H9 (cell line): ENCODE data around the gene ACER3. TPM values are rescaled to one million over a fixed set of nuclear protein-coding genes. Genes with fewer than 3 reads are reported as not detected.

ENCODE experiments used
- DNase-seq: peaks from one replicate; pipeline ENCODE4 v3.0.0-alpha.2; 2017
- H2AFZ ChIP-seq: one replicate; pipeline ENCODE4 v1.6.1; 2013; ENCODE audit warnings: mild to moderate bottlenecking, low read length, control low read depth, moderate library complexity
- H2AK5ac ChIP-seq: 2 replicates; pipeline ENCODE4 v1.6.1; 2013; ENCODE audit warnings: low read length, control low read depth, mixed read lengths; ENCODE audit not compliant: insufficient read length
- H2BK120ac ChIP-seq: one replicate; pipeline ENCODE4 v1.6.1; 2013; ENCODE audit warnings: low read depth, mild to moderate bottlenecking, low read length, control low read depth, inconsistent platforms; ENCODE audit not compliant: poor library complexity, severe bottlenecking
- H2BK12ac ChIP-seq: 2 replicates; pipeline ENCODE4 v1.6.1; 2013; ENCODE audit warnings: low read length, control low read depth, mixed read lengths, low read depth; ENCODE audit not compliant: insufficient read length
- H2BK15ac ChIP-seq: 2 replicates; pipeline ENCODE4 v1.6.1; 2013; ENCODE audit warnings: low read depth, low read length, control low read depth
- H2BK20ac ChIP-seq: one replicate; pipeline ENCODE4 v1.6.1; 2013; ENCODE audit warnings: low read depth, mild to moderate bottlenecking, low read length, control low read depth, inconsistent platforms; ENCODE audit not compliant: poor library complexity, severe bottlenecking
- H2BK5ac ChIP-seq: 2 replicates; pipeline ENCODE4 v1.6.1; 2013; ENCODE audit warnings: low read length, control low read depth, mixed read lengths; ENCODE audit not compliant: insufficient read length
- H3K14ac ChIP-seq: 2 replicates; pipeline ENCODE4 v1.6.1; 2013; ENCODE audit warnings: low read length, control low read depth; ENCODE audit not compliant: insufficient read depth
- H3K18ac ChIP-seq: 2 replicates; pipeline ENCODE4 v1.6.1; 2013; ENCODE audit warnings: low read depth, mild to moderate bottlenecking, mixed read lengths, low read length, control low read depth; ENCODE audit not compliant: insufficient read length
- H3K23ac ChIP-seq: 2 replicates; pipeline ENCODE4 v1.6.1; 2013; ENCODE audit warnings: low read length, control low read depth, mixed read lengths, low read depth; ENCODE audit not compliant: insufficient read length
- H3K23me2 ChIP-seq: 2 replicates; pipeline ENCODE4 v1.6.1; 2013; ENCODE audit warnings: low read depth, mild to moderate bottlenecking, mixed read lengths, low read length, control low read depth; ENCODE audit not compliant: insufficient read length, poor library complexity, severe bottlenecking
- H3K27ac ChIP-seq: 2 replicates; pipeline ENCODE4 v1.5.1; 2013; ENCODE audit warnings: low read length, control low read depth, mixed read lengths, low read depth; ENCODE audit not compliant: insufficient read length
- H3K27me3 ChIP-seq: 2 replicates; pipeline ENCODE4 v1.6.1; 2013; ENCODE audit warnings: low read length, control low read depth, inconsistent platforms; ENCODE audit not compliant: insufficient read depth
- H3K4ac ChIP-seq: 2 replicates; pipeline ENCODE4 v1.6.1; 2013; ENCODE audit warnings: low read depth, mild to moderate bottlenecking, control low read depth, inconsistent platforms, low read length, moderate library complexity
- H3K4me1 ChIP-seq: 2 replicates; pipeline ENCODE4 v1.6.1; 2013; ENCODE audit warnings: low read length, control low read depth, inconsistent platforms; ENCODE audit not compliant: insufficient read depth
- H3K4me2 ChIP-seq: 2 replicates; pipeline ENCODE4 v1.6.1; 2013; ENCODE audit warnings: low read length, control low read depth, mixed read lengths; ENCODE audit not compliant: insufficient read length, insufficient read depth
- H3K56ac ChIP-seq: 2 replicates; pipeline ENCODE4 v1.6.1; 2013; ENCODE audit warnings: low read depth, mild to moderate bottlenecking, mixed read lengths, low read length, control low read depth; ENCODE audit not compliant: insufficient read length
- H3K79me1 ChIP-seq: 2 replicates; pipeline ENCODE4 v1.6.1; 2013; ENCODE audit warnings: low read depth, mild to moderate bottlenecking, moderate library complexity, low read length, control low read depth, inconsistent platforms; ENCODE audit not compliant: insufficient read depth, poor library complexity, severe bottlenecking
- H3K79me2 ChIP-seq: 2 replicates; pipeline ENCODE4 v1.6.1; 2013; ENCODE audit warnings: low read length, control low read depth, inconsistent platforms; ENCODE audit not compliant: insufficient read depth
- H3K9ac ChIP-seq: 2 replicates; pipeline ENCODE4 v1.6.1; 2013; ENCODE audit warnings: low read length, control low read depth, mixed read lengths; ENCODE audit not compliant: insufficient read length; ENCODE audit errors: extremely low read depth
- H3K9me3 ChIP-seq: one replicate; pipeline ENCODE4 v1.6.1; 2013; ENCODE audit warnings: low read depth, low read length, inconsistent platforms; ENCODE audit not compliant: control insufficient read depth
- H3T11ph ChIP-seq: one replicate; pipeline ENCODE4 v1.6.1; 2013; ENCODE audit warnings: mild to moderate bottlenecking, low read length, control low read depth, inconsistent platforms
- H4K20me1 ChIP-seq: one replicate; pipeline ENCODE4 v1.6.1; 2013; ENCODE audit not compliant: control insufficient read depth, insufficient read length, insufficient read depth
- H4K5ac ChIP-seq: 2 replicates; pipeline ENCODE4 v1.6.1; 2013; ENCODE audit warnings: low read depth, mild to moderate bottlenecking, mixed read lengths, low read length, control low read depth; ENCODE audit not compliant: insufficient read length
- H4K8ac ChIP-seq: replicated peaks from 2 replicates; pipeline ENCODE4 v1.6.1; 2013; ENCODE audit warnings: low read length, control low read depth, mixed read lengths, low read depth; ENCODE audit not compliant: insufficient read length
- H4K91ac ChIP-seq: 2 replicates; pipeline ENCODE4 v1.6.1; 2013; ENCODE audit warnings: low read depth, mild to moderate bottlenecking, moderate library complexity, mixed read lengths, low read length, control low read depth; ENCODE audit not compliant: insufficient read length
- H3K27ac Mint-ChIP-seq, 3 experiments: 2 replicates in 2 of 3; 3 replicates in 1 of 3; pipeline ENCODE4 v1.8.0; 2020 to 2021; ENCODE audit warnings: mixed read lengths in 3 of 3, mild to moderate bottlenecking in 1 of 3, moderate library complexity in 1 of 3
- H3K27me3 Mint-ChIP-seq: 2 replicates; pipeline ENCODE4 v1.8.0; 2021; ENCODE audit warnings: low read depth, mild to moderate bottlenecking, moderate library complexity, mixed read lengths
- H3K36me3 Mint-ChIP-seq, 3 experiments: 2 replicates in 2 of 3; 3 replicates in 1 of 3; pipeline ENCODE4 v1.8.0; 2020 to 2021; ENCODE audit warnings: low read depth in 3 of 3, mixed read lengths in 3 of 3; ENCODE audit not compliant: insufficient read depth in 1 of 3
- H3K4me1 Mint-ChIP-seq, 2 experiments: 2 replicates each; pipeline ENCODE4 v1.8.0; 2020; ENCODE audit warnings: mixed read lengths in 2 of 2
- H3K4me3 Mint-ChIP-seq, 2 experiments: 2 replicates in 1 of 2; 3 replicates in 1 of 2; pipeline ENCODE4 v1.8.0; 2020 to 2021; ENCODE audit warnings: mild to moderate bottlenecking in 2 of 2, mixed read lengths in 2 of 2, moderate library complexity in 1 of 2
- H3K9me3 Mint-ChIP-seq, 2 experiments: 2 replicates in 1 of 2; 3 replicates in 1 of 2; pipeline ENCODE4 v1.8.0; 2020; ENCODE audit warnings: mild to moderate bottlenecking in 2 of 2, mixed read lengths in 2 of 2, moderate library complexity in 1 of 2
- WGBS: extraction: QIAGEN DNeasy Blood & Tissue Kit; methylation state at CpG from one replicate; pipeline ENCODE4 v1.1.7; 2013; ENCODE audit warnings: missing lambda C conversion rate, low lambda C conversion rate, mixed read lengths; ENCODE audit not compliant: insufficient read length; ENCODE audit errors: extremely low coverage; 5-methylcytosine and 5-hydroxymethylcytosine counted together
- total RNA-seq: library from RNA; stranded (reverse); gene quantifications from 2 replicates; pipeline ENCODE4 v1.2.1, GENCODE V29; 2021
- TF ChIP-seq, protein P1 (sequence below): fragments of 200-600 bp; sonication (generic); conservative IDR thresholded peaks from 3 replicates; pipeline ENCODE4 v1.8.0; 2021; ENCODE audit warnings: antibody characterized with exemption, mild to moderate bottlenecking

ACER3 gene
- total RNA-seq, 1 experiment from 2014 or later: 14.7 TPM

DNA sequence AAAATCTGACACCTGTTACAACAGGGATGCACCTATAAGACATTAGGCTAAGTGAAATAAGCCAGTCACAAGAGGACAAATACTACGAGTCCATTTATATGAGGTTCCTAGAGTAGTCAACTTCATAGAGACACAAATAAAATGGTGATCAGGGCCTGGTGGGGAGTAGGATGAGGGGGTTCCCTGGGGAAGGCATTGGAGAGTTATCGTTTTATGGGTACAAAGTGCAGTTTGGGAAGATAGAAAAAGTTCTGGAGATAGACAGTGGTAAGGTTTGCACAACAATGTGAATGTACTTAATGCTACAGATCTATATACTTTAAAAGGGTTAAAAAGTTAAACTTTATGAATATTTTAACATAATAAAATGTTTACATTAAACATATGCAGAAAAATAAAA, 142.1 kb downstream of the ACER3 start:
- no peak overlapping the region for H4K8ac ChIP-seq
- DNase-seq: no peak
- no peaks in the 10 kb centered on the region for H3K9me3 ChIP-seq
- H3K27me3 ChIP-seq: no peaks in the 10 kb centered on the region
- no peak overlapping the region for H3K4me2 ChIP-seq
- no peaks in the 10 kb centered on the region for H3K79me2 ChIP-seq
- Mint-ChIP-seq H3K4me3 (no peak overlapping the region), H3K9me3 (peaks cover 0 to 4% of the 10 kb centered on the region in 2 experiments; a peak in 1 of 5 replicates), H3K27ac (no peak overlapping the region), H3K4me1 (peaks cover 4 to 5% of the 10 kb centered on the region in 2 experiments), H3K36me3 (peaks cover 2 to 11% (median 4%) of the 10 kb centered on the region in 3 experiments; a peak in 6 of 7 replicates), H3K27me3 (no peaks in the 10 kb centered on the region)
- no peak overlapping the region for H3K23ac ChIP-seq
- H2AFZ ChIP-seq: no peak overlapping the region
- H4K5ac ChIP-seq: no peak overlapping the region
- no peak overlapping the region for H3K4ac ChIP-seq
- H4K20me1 ChIP-seq: no peaks in the 10 kb centered on the region
- no CpG with 5 or more reads among the region's 2 CpGs for WGBS
- TF ChIP-seq, protein P1, sequence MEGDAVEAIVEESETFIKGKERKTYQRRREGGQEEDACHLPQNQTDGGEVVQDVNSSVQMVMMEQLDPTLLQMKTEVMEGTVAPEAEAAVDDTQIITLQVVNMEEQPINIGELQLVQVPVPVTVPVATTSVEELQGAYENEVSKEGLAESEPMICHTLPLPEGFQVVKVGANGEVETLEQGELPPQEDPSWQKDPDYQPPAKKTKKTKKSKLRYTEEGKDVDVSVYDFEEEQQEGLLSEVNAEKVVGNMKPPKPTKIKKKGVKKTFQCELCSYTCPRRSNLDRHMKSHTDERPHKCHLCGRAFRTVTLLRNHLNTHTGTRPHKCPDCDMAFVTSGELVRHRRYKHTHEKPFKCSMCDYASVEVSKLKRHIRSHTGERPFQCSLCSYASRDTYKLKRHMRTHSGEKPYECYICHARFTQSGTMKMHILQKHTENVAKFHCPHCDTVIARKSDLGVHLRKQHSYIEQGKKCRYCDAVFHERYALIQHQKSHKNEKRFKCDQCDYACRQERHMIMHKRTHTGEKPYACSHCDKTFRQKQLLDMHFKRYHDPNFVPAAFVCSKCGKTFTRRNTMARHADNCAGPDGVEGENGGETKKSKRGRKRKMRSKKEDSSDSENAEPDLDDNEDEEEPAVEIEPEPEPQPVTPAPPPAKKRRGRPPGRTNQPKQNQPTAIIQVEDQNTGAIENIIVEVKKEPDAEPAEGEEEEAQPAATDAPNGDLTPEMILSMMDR: no peak
- no peak overlapping the region for H2AK5ac ChIP-seq
- H3K79me1 ChIP-seq: no peaks in the 10 kb centered on the region
- no peak overlapping the region for H3K14ac ChIP-seq
- H4K91ac ChIP-seq: no peak overlapping the region
- no peak overlapping the region for H3K27ac ChIP-seq
- no peak overlapping the region for H3K56ac ChIP-seq
- H2BK20ac ChIP-seq: no peak overlapping the region
- H3K23me2 ChIP-seq: no peaks in the 10 kb centered on the region
- no peak overlapping the region for H2BK15ac ChIP-seq
- H2BK12ac ChIP-seq: no peak overlapping the region
- no peak overlapping the region for H3K18ac ChIP-seq
- H2BK120ac ChIP-seq: no peak overlapping the region
- H3T11ph ChIP-seq: no peak overlapping the region
- no peak overlapping the region for H3K9ac ChIP-seq
- no peak overlapping the region for H2BK5ac ChIP-seq
- H3K4me1 ChIP-seq: no peaks in the 10 kb centered on the region; the same call in 1 of the 2 replicates
